Activated T-cell treated with anti-CD3 and anti-CD28 coated beads, Interleukin-2, amount 50 U/mL, for 48 hours (primary cell): ENCODE results near the gene MRPS18B.
"Not testable (repeated sequence)": the region's sequence is repeated elsewhere in the genome, so short reads cannot be mapped to it uniquely, and the experiment has no call there.

Experiments used
- DNase-seq, 2 experiments: peaks; one replicate each; pipeline ENCODE4 v3.0.0-alpha.2; 2020

Gene MRPS18B

GRCh38 chr6:30644769-30645168 is 27.1 kb downstream of the MRPS18B start:
- DNase-seq = no peak

- DNase-seq = no peak
Measured at GRCh38 chr6:30645989-30646388, 28.3 kb downstream of the MRPS18B start.

DNA sequence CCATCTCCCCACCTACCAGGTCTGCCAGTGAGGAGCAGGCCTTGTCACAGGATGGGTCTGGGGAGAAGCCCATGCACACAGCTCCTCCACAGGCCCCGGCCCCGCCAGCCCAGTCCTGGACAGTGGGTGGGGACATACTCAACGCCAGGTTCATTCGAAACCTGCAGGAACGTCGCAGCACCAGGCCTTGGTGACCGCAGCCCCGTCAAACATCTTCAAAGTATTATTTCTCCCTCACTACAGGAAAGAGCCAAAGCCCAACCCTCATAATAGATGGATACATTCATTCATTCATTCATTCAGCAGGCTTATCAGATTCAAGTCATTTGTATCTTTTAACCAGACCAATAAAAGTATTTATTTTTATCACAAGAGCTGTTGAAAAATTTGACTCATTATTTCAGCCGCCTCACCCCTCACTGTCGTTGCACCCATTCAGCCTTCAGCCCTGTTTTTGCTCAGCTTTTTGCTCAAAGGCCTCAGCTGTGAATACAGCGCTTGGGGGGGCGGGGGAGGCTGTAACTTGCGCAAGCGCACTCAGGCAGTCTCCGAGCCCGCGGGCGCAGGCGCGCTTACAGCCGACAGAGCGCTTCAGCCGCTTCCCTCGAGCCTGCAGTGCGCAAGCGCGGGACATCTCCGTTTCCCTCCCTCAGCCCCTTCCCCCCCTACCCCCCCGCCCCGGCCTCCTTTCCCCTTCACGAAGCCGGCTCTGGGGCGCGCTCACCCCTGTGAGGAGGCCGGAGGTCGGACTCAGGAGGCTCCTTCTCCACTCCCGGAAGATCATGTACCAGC is 29.0 kb downstream of the MRPS18B start, which contains the start of gene C6orf136:
TSS of gene C6orf136 (plus strand) at position 684 of the 792 bp plus-strand sequence. CDS start at position 783, 99 bp downstream.
- DNase-seq = peak; percentile 91 to 94

GRCh38 chr6:30647242-30648116 is 29.8 kb downstream of the MRPS18B start:
- DNase-seq = peak; percentile 88 to 90

GRCh38 chr6:30651143-30651542 is 33.5 kb downstream of the MRPS18B start:
- no peak for DNase-seq

GRCh38 chr6:30654798-30655742 is 37.4 kb downstream of the MRPS18B start:
- no peak for DNase-seq

DNA sequence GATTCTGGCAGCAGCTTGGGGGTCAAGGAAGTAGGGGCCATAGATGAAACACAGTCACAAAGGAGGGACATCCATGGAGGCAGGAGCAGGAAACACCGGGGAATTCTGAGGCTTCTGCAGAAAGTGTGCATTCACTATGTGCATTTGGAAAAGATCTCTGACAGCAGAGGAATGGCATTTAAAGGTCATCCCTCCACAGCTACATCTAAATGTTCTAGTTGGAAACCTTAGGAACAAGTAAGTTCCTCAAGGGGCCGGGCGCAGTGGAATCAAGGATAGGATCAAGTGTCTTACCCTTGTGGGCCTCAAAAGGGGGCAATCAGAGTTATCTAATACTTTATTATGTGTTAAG is 38.1 kb downstream of the MRPS18B start:
- no peak for DNase-seq

DNA sequence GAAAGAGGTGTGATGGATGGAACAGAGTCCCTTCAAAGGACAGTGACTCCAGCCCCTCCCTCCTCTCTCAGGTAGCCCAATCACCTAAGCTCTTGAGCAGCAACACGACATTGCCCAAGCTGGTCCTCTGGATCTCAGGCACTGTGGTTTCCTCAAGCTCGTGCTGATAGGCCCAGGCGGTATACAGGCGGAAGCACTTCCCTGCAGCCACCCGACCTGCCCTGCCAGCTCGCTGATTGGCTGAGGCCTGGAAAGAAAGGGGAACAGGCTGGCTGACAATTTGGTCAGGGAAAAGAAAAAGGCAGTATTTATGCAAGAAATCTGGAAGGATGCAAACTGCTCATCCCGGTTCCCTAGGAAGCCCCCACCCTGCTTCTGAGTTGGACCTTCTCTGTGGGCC is 38.9 kb downstream of the MRPS18B start:
- no peak for DNase-seq

- DNase-seq = no peak
Measured at GRCh38 chr6:30657454-30657853, 39.8 kb downstream of the MRPS18B start.

DNA sequence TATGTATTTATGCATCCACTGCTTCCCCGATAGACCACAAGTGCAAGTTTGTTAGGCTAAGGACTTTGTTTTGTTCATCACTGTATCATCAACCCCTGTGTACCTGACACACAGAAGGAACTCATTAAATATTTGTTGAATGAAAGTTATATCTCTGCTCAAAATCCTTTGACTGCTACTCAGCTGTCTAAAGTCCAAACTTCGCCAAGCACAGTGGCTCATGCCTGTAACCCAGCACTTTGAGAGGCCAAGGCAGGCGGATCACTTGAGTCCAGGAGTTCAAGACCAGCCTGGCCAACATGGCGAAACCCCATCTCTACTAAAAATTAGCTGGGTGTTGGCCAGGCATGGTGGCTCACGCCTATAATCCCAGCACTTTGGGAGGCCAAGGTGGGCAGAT is 40.3 kb downstream of the MRPS18B start:
- DNase-seq = not testable (repeated sequence)

DNA sequence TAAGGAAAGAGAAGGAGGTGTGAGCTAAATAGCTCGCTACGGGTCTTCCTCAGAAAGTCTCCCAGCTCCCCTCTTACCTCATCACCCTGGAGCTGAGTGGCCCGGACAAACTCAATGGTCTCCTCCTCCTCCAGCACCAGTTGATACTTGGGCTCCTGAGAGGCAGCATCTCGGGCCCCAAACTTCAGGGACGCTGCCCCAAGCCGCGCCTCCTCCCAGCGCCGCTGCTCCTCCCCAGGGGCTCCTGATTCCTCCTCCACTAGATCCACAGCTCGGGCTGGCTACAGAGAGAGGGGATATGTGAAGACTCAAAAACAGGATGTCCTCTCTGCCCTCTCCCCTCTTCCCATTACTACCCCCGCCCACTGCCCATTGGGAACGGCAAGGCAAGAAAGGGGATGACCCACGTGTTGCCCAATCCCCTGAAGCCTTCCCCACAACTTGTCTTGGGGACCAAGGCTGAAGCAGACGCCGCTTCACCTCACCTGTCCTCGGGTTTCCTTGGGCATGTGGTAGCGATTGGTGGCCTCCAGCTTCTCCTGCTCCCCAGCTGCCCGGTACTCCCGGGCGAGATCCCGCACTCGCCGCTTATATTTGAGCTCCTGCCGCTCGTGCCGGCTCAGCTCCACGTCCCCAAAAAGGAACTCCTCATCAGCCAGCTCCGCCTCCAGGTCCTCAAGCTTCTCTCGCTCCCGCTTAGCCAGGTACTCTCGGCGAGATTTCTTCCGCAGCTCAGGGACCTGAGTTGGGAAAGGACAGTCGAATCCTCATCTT is 47.5 kb downstream of the MRPS18B start:
- DNase-seq = no peak

GRCh38 chr6:30666300-30666699 is 48.7 kb downstream of the MRPS18B start:
- peak; percentile 69 to 76 for DNase-seq

DNA sequence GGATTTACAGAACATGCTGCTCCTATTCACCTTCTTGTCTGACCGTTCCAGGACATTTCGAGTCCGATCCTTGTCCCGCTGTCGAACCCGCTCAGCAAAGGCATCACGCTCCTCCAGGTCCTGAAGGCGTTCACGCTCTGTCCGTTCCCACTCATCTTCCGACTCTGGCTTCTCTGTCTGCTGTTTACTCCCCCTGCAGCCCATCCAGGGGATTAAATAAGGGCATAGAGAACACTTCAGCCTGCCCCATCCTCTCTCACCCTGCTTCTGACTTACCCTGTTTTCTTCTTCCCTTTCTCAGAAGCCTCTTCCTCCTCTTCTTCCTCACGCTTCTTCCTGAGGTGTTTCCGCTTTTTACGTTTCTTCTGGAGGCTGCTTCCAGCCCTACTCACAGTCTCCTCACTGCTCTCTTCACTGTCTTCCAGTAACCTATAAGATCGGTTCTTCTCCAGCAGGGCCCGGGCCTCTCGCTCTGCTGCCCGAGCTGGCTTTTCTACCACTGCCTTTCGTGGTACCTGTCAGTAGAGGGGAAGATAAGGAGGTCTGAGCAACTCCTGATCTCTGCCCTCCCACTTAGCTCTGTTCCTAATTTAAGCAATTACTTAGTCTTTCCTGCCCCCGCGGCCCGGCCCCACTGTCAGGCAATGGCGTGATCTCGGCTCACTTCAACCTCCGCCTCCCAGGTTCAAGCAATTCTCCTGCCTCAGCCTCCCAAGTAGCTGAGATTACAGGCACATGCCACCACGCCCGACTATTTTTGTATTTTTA is 53.3 kb downstream of the MRPS18B start:
- DNase-seq = no peak

DNA sequence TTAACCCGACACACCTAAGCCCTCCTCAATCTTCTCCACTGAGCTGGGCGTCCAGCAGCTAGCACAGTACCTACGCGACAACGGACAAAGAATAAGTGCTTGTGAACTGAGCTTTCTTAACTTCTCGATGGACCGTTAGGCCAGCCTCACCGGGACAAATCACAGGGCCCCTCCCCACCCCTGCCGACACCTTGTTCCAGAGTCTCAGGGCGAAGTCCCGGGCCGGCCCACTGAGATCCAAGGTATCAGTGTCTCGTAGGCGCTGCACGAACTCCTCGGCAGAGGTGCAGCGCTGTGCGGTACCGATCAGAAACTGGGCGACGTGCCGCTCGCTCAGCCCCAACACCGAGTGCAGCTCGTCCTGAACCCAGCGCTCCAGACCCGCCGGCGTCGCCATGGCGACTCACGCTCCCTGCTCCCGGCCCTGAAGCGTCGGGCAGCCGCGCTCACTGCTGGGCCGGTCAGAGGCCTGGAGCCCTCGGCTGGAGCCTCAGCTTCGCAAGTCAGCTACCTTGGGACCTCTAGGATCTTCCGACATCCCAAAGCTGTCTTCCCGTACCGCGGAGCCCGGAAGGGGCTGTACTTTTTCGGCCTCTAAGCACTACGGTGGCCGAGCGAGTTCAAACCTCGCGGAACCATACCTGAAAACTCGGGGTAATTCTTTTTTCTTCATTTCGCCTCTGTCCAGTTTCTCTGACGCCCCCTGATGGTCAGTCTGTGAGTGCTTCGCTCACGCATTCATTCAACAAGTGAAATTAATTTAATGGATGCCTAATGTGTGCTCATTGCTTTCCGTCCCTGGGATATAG is 55.0 kb downstream of the MRPS18B start, which contains the start of gene DHX16:
TSS of gene DHX16 (minus strand) at position 562 of the 809 bp plus-strand sequence. CDS start at position 397, 165 bp downstream.
- peak; percentile 94 to 95 for DNase-seq
